PC-9 (cell line): ENCODE data around the gene RHOC. TPM values are rescaled to one million over a fixed set of nuclear protein-coding genes. Genes with fewer than 3 reads are reported as not detected.

Experiments
- BruUV-seq: library from RNA; stranded (reverse); fragments of 400-500 nt; replicated peaks from 2 replicates; lab custom pipeline; 2021; lab: Mats Ljungman, UMichigan
- CTCF ChIA-PET: fragments of 300-600 bp; sonication (Branson Sonifier 250); formaldehyde crosslinking; loops from one replicate; lab custom pipeline; 2022; ENCODE audit warnings: antibody characterized with exemption; lab: Charles Lee
- POLR2A ChIA-PET: fragments of 300-600 bp; sonication (Branson Sonifier 250); formaldehyde crosslinking; loops from one replicate; lab custom pipeline; 2022; ENCODE audit warnings: antibody characterized with exemption; ENCODE audit not compliant: unreplicated experiment; lab: Charles Lee
- DNase-seq, 2 experiments: peaks; one replicate each; pipeline versions ENCODE4 v3.0.0 to v3.0.0-alpha.2; 2015 to 2022; ENCODE audit warnings: mixed read lengths in 1 of 2
- H2AFZ ChIP-seq: fragments of 200-600 bp; sonication (generic); 2 replicates; pipeline ENCODE4 v1.8.1; 2017; ENCODE audit warnings: antibody characterized with exemption
- H3F3A ChIP-seq: fragments of 200-600 bp; sonication (generic); 2 replicates; pipeline ENCODE4 v1.8.1; 2017; ENCODE audit warnings: antibody characterized with exemption, mild to moderate bottlenecking, low read depth; ENCODE audit not compliant: insufficient read depth
- H3K27ac ChIP-seq: fragments of 200-600 bp; sonication (generic); 2 replicates; pipeline ENCODE4 v1.6.1; 2016; ENCODE audit warnings: mixed run types
- H3K27me3 ChIP-seq: fragments of 200-600 bp; sonication (generic); 2 replicates; pipeline ENCODE4 v1.6.1; 2016; ENCODE audit warnings: low read depth, mixed run types; ENCODE audit not compliant: insufficient read depth
- H3K36me3 ChIP-seq: fragments of 200-600 bp; sonication (generic); 2 replicates; pipeline ENCODE4 v1.6.1; 2016; ENCODE audit warnings: low read depth, mixed run types
- H3K4me1 ChIP-seq: fragments of 200-600 bp; sonication (generic); replicated peaks from 2 replicates; pipeline ENCODE4 v1.6.1; 2016; ENCODE audit warnings: mixed run types; ENCODE audit not compliant: insufficient read depth
- H3K4me2 ChIP-seq: fragments of 200-600 bp; sonication (generic); 2 replicates; pipeline ENCODE4 v1.6.1; 2017; ENCODE audit warnings: mixed run types
- H3K4me3 ChIP-seq: fragments of 200-600 bp; sonication (generic); 2 replicates; pipeline ENCODE4 v1.6.1; 2016; ENCODE audit warnings: mixed run types
- H3K79me2 ChIP-seq: fragments of 200-600 bp; sonication (generic); 2 replicates; pipeline ENCODE4 v1.6.1; 2017; ENCODE audit warnings: low read depth, mixed run types
- H3K9me2 ChIP-seq: fragments of 200-600 bp; sonication (generic); 2 replicates; pipeline ENCODE4 v1.8.1; 2017; ENCODE audit warnings: mild to moderate bottlenecking; ENCODE audit not compliant: insufficient read depth
- H3K9me3 ChIP-seq: fragments of 200-600 bp; sonication (generic); 2 replicates; pipeline ENCODE4 v1.8.1; 2016; ENCODE audit warnings: low read depth; ENCODE audit not compliant: insufficient read depth
- H4K20me1 ChIP-seq: fragments of 200-600 bp; sonication (generic); 2 replicates; pipeline ENCODE4 v1.8.1; 2017; ENCODE audit not compliant: insufficient read depth
- CTCF ChIP-seq: fragments of 200-600 bp; sonication (generic); conservative IDR thresholded peaks from 2 replicates; pipeline ENCODE4 v1.6.1; 2017; ENCODE audit warnings: mixed run types, antibody characterized with exemption, mild to moderate bottlenecking, moderate library complexity
- EZH2 ChIP-seq: fragments of 200-600 bp; sonication (generic); IDR thresholded peaks from 2 replicates; pipeline ENCODE4 v1.8.0; 2017; ENCODE audit warnings: antibody characterized with exemption, low read depth
- intact Hi-C: fragments of 100-400 bp; cut with micrococcal nuclease; formaldehyde crosslinking; loops from one replicate; pipeline ENCODE4 v1.10.0; 2022; ENCODE audit not compliant: unreplicated experiment
- total RNA-seq: library from RNA; stranded (reverse); gene quantifications from 2 replicates; pipeline ENCODE4 v1.2.3, GENCODE V29; 2021

The RHOC gene
- total RNA-seq, 1 experiment from 2014 or later = 200 TPM

DNA sequence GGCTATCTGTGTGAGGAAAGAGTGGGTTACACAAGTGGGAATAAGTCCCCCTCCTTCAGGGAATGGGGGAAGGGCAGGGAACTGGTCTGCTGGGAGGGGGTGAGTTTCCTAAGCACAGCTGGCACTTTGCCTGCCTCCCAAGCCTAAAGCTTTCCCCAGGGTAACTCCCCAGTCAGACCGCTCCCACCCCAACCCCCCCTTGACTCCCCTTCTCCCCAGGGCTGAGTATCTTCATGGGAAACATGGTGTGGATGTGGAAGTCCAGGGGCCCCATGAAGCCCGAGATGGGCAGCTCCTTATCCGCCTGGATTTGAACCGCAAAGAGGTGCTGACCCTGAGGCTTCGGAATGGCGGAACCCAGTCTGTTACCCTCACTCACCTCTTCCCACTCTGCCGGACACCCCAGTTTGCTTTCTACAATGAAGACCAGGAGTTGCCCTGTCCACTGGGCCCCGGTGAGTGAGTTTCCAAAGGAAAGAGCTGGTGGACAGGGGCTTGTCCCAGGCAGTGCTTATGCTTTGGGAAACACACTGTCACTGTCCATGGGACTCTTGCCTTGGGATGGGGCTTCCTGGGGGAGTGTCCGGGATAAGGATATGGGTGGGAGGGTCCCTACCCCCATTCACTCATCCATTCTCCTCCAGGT lies 17.6 kb downstream of the RHOC start:
- H3F3A ChIP-seq = no peaks in the 10 kb centered on the region
- H3K4me1 ChIP-seq = no peaks in the 10 kb centered on the region
- POLR2A ChIA-PET = no interaction called here
- H3K27ac ChIP-seq = no peak overlapping the region
- CTCF ChIA-PET = no interaction called here
- no peaks in the 10 kb centered on the region for H4K20me1 ChIP-seq
- 0 out of 2 replicates have a peak, but pooled peaks cover 7% of the 10 kb centered on the region for H3K79me2 ChIP-seq
- no peaks in the 10 kb centered on the region for H3K9me2 ChIP-seq
- H3K9me3 ChIP-seq = no peaks in the 10 kb centered on the region
- no peak overlapping the region for H3K4me3 ChIP-seq
- BruUV-seq = no TSS peak
- intact Hi-C loops = no loop called here
- no peaks in the 10 kb centered on the region for H3K27me3 ChIP-seq
- no peak overlapping the region for H3K4me2 ChIP-seq
- H3K36me3 ChIP-seq = peaks cover 5% of the 10 kb centered on the region; the same call in 1 of the 2 replicates
- TF ChIP-seq EZH2 (no peak), CTCF (no peak)
- no peak overlapping the region for H2AFZ ChIP-seq
- no peak for DNase-seq

DNA sequence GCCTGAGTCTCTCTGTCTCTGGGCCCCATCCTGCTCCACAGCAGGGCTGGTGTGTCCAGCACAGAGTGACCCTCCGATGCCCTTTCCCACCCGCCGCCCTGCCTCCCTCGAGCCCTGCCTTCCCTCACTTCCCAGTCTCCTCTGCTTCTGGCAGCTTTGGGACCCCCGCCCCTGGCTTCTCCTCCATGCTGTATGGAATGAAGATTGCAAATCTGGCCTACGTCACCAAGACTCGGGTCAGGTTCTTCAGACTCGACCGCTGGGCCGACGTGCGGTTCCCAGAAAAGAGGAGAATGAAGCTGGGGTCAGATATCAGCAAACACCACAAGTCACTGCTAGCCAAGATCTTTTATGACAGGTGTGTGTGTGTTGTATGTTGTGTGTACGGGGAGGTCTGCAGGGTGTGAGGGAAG lies 18.1 kb downstream of the RHOC start:
- CTCF ChIA-PET = no interaction called here
- H3K79me2 ChIP-seq = 0 out of 2 replicates have a peak, but pooled peaks cover 7% of the 10 kb centered on the region
- no peak overlapping the region for H2AFZ ChIP-seq
- no peaks in the 10 kb centered on the region for H3K9me3 ChIP-seq
- BruUV-seq = no TSS peak
- no peaks in the 10 kb centered on the region for H3K9me2 ChIP-seq
- POLR2A ChIA-PET = no interaction called here
- no peak for TF ChIP-seq CTCF
- no peak for TF ChIP-seq EZH2
- no peaks in the 10 kb centered on the region for H3K27me3 ChIP-seq
- no peaks in the 10 kb centered on the region for H3F3A ChIP-seq
- H3K27ac ChIP-seq = no peak overlapping the region
- intact Hi-C loops = no loop called here
- no peak for DNase-seq
- no peaks in the 10 kb centered on the region for H4K20me1 ChIP-seq
- no peaks in the 10 kb centered on the region for H3K4me1 ChIP-seq
- no peak overlapping the region for H3K4me2 ChIP-seq
- H3K36me3 ChIP-seq = peaks cover 5% of the 10 kb centered on the region; the same call in 1 of the 2 replicates
- no peak overlapping the region for H3K4me3 ChIP-seq

- Histone ChIP-seq H2AFZ (no peak overlapping the region), H3K4me3 (no peak overlapping the region), H3K36me3 (peaks cover 1% of the 10 kb centered on the region; the same call in 1 of the 2 replicates), H4K20me1 (no peaks in the 10 kb centered on the region), H3F3A (no peaks in the 10 kb centered on the region), H3K27me3 (no peaks in the 10 kb centered on the region), H3K4me2 (no peak overlapping the region), H3K9me2 (no peaks in the 10 kb centered on the region), H3K9me3 (no peaks in the 10 kb centered on the region), H3K79me2 (0 out of 2 replicates have a peak, but pooled peaks cover 7% of the 10 kb centered on the region), H3K27ac (no peak overlapping the region), H3K4me1 (no peaks in the 10 kb centered on the region)
- DNase-seq = no peak
- POLR2A ChIA-PET = no interaction called here
- CTCF ChIA-PET = no interaction called here
- BruUV-seq = no TSS peak
- intact Hi-C loops = no loop called here
- no peak for TF ChIP-seq CTCF
- no peak for TF ChIP-seq EZH2
Measured at GRCh38 chr1:112687785-112688496, 19.0 kb downstream of the RHOC start.
